Tibial nerve (tissue), 4 donors: Measurements from ENCODE around the gene DENND2A. TPM values are rescaled to one million over a fixed set of nuclear protein-coding genes. Genes with fewer than 3 reads are reported as not detected.
"Not testable (repeated sequence)": the region's sequence is repeated elsewhere in the genome, so short reads cannot be mapped to it uniquely, and the experiment has no call there.

Experiments used
- DNase-seq, 2 donors: peaks; one replicate each; pipeline ENCODE4 v3.0.0-alpha.2; 2019; ENCODE audit warnings: low spot score in 2 of 2
- H3K27ac ChIP-seq, 4 donors: fragments of 200-600 bp; sonication (generic) in 3 of 4; one replicate each; pipeline ENCODE4 v1.5.1; 2017 to 2019; ENCODE audit warnings: mild to moderate bottlenecking in 1 of 4
- H3K27me3 ChIP-seq, 2 donors: fragments of 200-600 bp; sonication (generic) in 1 of 2; one replicate each; pipeline versions ENCODE4 v1.5.1 to v1.6.0; 2017 to 2019
- H3K36me3 ChIP-seq, 3 donors: fragments of 200-600 bp; sonication (generic); one replicate each; pipeline ENCODE4 v1.5.1; 2018 to 2019
- H3K4me1 ChIP-seq, 4 donors: fragments of 200-600 bp; sonication (generic) in 3 of 4; one replicate each; pipeline ENCODE4 v1.5.1; 2017 to 2019
- H3K4me3 ChIP-seq, 4 donors: fragments of 200-600 bp; sonication (generic) in 3 of 4; one replicate each; pipeline ENCODE4 v1.5.1; 2017 to 2019; ENCODE audit warnings: mild to moderate bottlenecking in 1 of 4, moderate library complexity in 1 of 4
- H3K9me3 ChIP-seq, 4 donors: fragments of 200-600 bp; sonication (generic) in 3 of 4; one replicate each; pipeline ENCODE4 v1.5.1; 2017 to 2019
- CTCF ChIP-seq, 5 experiments: fragments of 200-600 bp in 3 of 5; fragments of 450-650 bp in 2 of 5; sonication (generic) in 3 of 5; IDR thresholded peaks; one replicate each; pipeline ENCODE4 v1.5.1; 2016 to 2019; ENCODE audit warnings: antibody characterized with exemption in 5 of 5, mild to moderate bottlenecking in 3 of 5, moderate library complexity in 2 of 5
- EP300 ChIP-seq, 2 donors: sonication (generic); formaldehyde crosslinking; IDR thresholded peaks; one replicate each; pipeline ENCODE4 v1.6.1; 2017; ENCODE audit warnings: antibody characterized with exemption in 2 of 2, mild to moderate bottlenecking in 1 of 2
- POLR2A ChIP-seq, 2 donors: fragments of 450-650 bp; IDR thresholded peaks; one replicate each; pipeline ENCODE4 v1.6.1; 2017; ENCODE audit warnings: antibody characterized with exemption in 2 of 2, mild to moderate bottlenecking in 2 of 2, moderate library complexity in 2 of 2
- WGBS, 2 donors: methylation state at CpG; one replicate each; pipeline ENCODE4 v1.1.5; 2018; 5-methylcytosine and 5-hydroxymethylcytosine counted together
- total RNA-seq, 4 donors: library from RNA; depleted of rRNA; stranded (reverse); fragments of >200 nt; gene quantifications; one replicate each; pipeline ENCODE4 v1.1.0, GENCODE V29; 2016

Gene DENND2A
- total RNA-seq, 4 donors from 2014 or later: 18.3 to 28.0 (median 24.2) TPM

- DNase-seq: no peak
- peaks cover 0 to 73% (median 17%) of the 10 kb centered on the region in 4 donors for H3K4me1 ChIP-seq
- TF ChIP-seq CTCF (IDR thresholded peaks at IDR 0.05) (no peak), EP300 (IDR thresholded peaks at IDR 0.05) (no peak), POLR2A (IDR thresholded peaks at IDR 0.05) (no peak)
- no peaks in the 10 kb centered on the region for H3K36me3 ChIP-seq
- H3K9me3 ChIP-seq: no peaks in the 10 kb centered on the region
- peak overlapping the region in 2 of 4 donors; percentile 37 to 67 for H3K27ac ChIP-seq
- 58 to 76% methylated on average over 6 of the region's 6 CpGs for WGBS, 2 donors
- H3K4me3 ChIP-seq: no peak overlapping the region
- H3K27me3 ChIP-seq: no peaks in the 10 kb centered on the region
Observed at GRCh38 chr7:140623980-140624379, 16.6 kb downstream of the DENND2A start.

- peak overlapping the region in 1 of 4 donors; percentile 5 for H3K27ac ChIP-seq
- H3K36me3 ChIP-seq: no peaks in the 10 kb centered on the region
- WGBS, 2 donors: 46 to 50% methylated on average over 7 of the region's 7 CpGs
- TF ChIP-seq EP300 (IDR thresholded peaks at IDR 0.05) (no peak), CTCF (IDR thresholded peaks at IDR 0.05) (no peak), POLR2A (IDR thresholded peaks at IDR 0.05) (no peak)
- no peak for DNase-seq
- no peak overlapping the region for H3K4me3 ChIP-seq
- H3K9me3 ChIP-seq: no peaks in the 10 kb centered on the region
- peaks cover 0 to 51% (median 8%) of the 10 kb centered on the region in 4 donors for H3K4me1 ChIP-seq
- no peaks in the 10 kb centered on the region for H3K27me3 ChIP-seq
Observed at GRCh38 chr7:140621401-140622021, 19.1 kb downstream of the DENND2A start.

GRCh38 chr7:140619915-140620510, 20.6 kb downstream of the DENND2A start:
- H3K4me1 ChIP-seq: peaks cover 0 to 40% (median 0%) of the 10 kb centered on the region in 4 donors
- H3K27ac ChIP-seq: peak overlapping the region in 1 of 4 donors; percentile 57
- not testable (repeated sequence) for H3K9me3 ChIP-seq, H3K4me3 ChIP-seq, DNase-seq, H3K27me3 ChIP-seq, H3K36me3 ChIP-seq
- WGBS, 2 donors: 48 to 56% methylated on average over 11 of the region's 11 CpGs

GRCh38 chr7:140619176-140619575, 21.4 kb downstream of the DENND2A start:
- WGBS, 2 donors: 60 to 74% methylated on average over 1 of the region's 1 CpG
- TF ChIP-seq POLR2A (IDR thresholded peaks at IDR 0.05) (no peak), EP300 (IDR thresholded peaks at IDR 0.05) (no peak), CTCF (IDR thresholded peaks at IDR 0.05) (no peak)
- no peak overlapping the region for H3K4me3 ChIP-seq
- H3K9me3 ChIP-seq: no peaks in the 10 kb centered on the region
- no peak overlapping the region for H3K27ac ChIP-seq
- DNase-seq: no peak
- peaks cover 0 to 36% (median 0%) of the 10 kb centered on the region in 4 donors for H3K4me1 ChIP-seq
- H3K27me3 ChIP-seq: no peaks in the 10 kb centered on the region
- H3K36me3 ChIP-seq: no peaks in the 10 kb centered on the region

GRCh38 chr7:140618306-140618705, 22.3 kb downstream of the DENND2A start:
- Histone ChIP-seq H3K4me3 (no peak overlapping the region), H3K4me1 (peaks cover 0 to 32% (median 0%) of the 10 kb centered on the region in 4 donors), H3K27me3 (no peaks in the 10 kb centered on the region), H3K27ac (no peak overlapping the region), H3K9me3 (no peaks in the 10 kb centered on the region), H3K36me3 (no peaks in the 10 kb centered on the region)
- TF ChIP-seq CTCF (IDR thresholded peaks at IDR 0.05): no peak
- TF ChIP-seq POLR2A (IDR thresholded peaks at IDR 0.05): no peak
- TF ChIP-seq EP300 (IDR thresholded peaks at IDR 0.05): no peak
- DNase-seq: no peak
- WGBS, 2 donors: 74 to 77% methylated on average over 5 of the region's 5 CpGs
